ENCODE results near the gene MAPK9. TPM values are rescaled to one million over a fixed set of nuclear protein-coding genes. Genes with fewer than 3 reads are reported as not detected.

MAPK9 gene
- total RNA-seq, 1 donor from 2014 or later: 34.4 TPM

GRCh38 chr5:180193749-180194375, 98.0 kb downstream of the MAPK9 start:
- DNase-seq (ENCODE audit: extremely low spot score, unreplicated experiment): peak; percentile 39
- no peak overlapping the region for H3K27ac Mint-ChIP-seq
- TF ChIP-seq, protein P1, sequence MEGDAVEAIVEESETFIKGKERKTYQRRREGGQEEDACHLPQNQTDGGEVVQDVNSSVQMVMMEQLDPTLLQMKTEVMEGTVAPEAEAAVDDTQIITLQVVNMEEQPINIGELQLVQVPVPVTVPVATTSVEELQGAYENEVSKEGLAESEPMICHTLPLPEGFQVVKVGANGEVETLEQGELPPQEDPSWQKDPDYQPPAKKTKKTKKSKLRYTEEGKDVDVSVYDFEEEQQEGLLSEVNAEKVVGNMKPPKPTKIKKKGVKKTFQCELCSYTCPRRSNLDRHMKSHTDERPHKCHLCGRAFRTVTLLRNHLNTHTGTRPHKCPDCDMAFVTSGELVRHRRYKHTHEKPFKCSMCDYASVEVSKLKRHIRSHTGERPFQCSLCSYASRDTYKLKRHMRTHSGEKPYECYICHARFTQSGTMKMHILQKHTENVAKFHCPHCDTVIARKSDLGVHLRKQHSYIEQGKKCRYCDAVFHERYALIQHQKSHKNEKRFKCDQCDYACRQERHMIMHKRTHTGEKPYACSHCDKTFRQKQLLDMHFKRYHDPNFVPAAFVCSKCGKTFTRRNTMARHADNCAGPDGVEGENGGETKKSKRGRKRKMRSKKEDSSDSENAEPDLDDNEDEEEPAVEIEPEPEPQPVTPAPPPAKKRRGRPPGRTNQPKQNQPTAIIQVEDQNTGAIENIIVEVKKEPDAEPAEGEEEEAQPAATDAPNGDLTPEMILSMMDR (conservative IDR thresholded peaks at IDR 0.05): no peak

GRCh38 chr5:180191716-180192115, 100.2 kb downstream of the MAPK9 start:
- H3K36me3 Mint-ChIP-seq: no peaks in the 10 kb centered on the region
- peak; percentile 51 for DNase-seq (ENCODE audit: extremely low spot score, unreplicated experiment)
- peaks cover 3% of the 10 kb centered on the region for H3K27me3 Mint-ChIP-seq
- H3K4me3 Mint-ChIP-seq: no peak overlapping the region
- TF ChIP-seq, protein P1 (conservative IDR thresholded peaks at IDR 0.05): no peak
- peaks cover 6% of the 10 kb centered on the region for H3K9me3 Mint-ChIP-seq
- H3K27ac Mint-ChIP-seq: no peak overlapping the region
- H3K4me1 Mint-ChIP-seq (ENCODE audit: unreplicated experiment): no peaks in the 10 kb centered on the region

More at GRCh38 chr5:180193749-180194375, 98.0 kb downstream of the MAPK9 start:
- no peaks in the 10 kb centered on the region for H3K4me1 Mint-ChIP-seq (ENCODE audit: unreplicated experiment)
- H3K4me3 Mint-ChIP-seq: no peak overlapping the region
- H3K27me3 Mint-ChIP-seq: no peaks in the 10 kb centered on the region
- no peaks in the 10 kb centered on the region for H3K36me3 Mint-ChIP-seq
- peaks cover 6% of the 10 kb centered on the region for H3K9me3 Mint-ChIP-seq

DNA sequence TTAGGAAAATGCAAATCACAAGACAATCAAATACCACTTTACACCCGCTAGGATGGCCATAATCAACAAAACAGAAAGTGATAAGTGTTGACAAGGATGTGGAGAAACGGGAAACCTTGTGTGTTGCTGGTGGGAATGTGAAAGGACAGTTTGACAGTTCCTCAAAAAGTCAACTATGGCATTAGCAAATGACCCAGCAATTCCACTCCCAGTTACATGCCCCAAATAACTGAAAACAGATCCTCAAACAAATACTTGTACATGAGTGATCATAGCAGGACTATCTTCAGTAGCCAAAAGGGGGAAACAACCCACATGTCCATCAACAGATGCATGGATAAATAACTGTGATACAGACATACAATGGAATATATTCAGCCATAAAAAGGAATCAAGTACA, 104.1 kb downstream of the MAPK9 start:
- no peak overlapping the region for H3K4me3 Mint-ChIP-seq
- H3K27ac Mint-ChIP-seq: no peak overlapping the region
- DNase-seq (ENCODE audit: extremely low spot score, unreplicated experiment): no peak
- peaks cover 3% of the 10 kb centered on the region for H3K27me3 Mint-ChIP-seq
- H3K36me3 Mint-ChIP-seq: peaks cover 2% of the 10 kb centered on the region
- TF ChIP-seq, protein P1 (conservative IDR thresholded peaks at IDR 0.05): no peak
- no peaks in the 10 kb centered on the region for H3K4me1 Mint-ChIP-seq (ENCODE audit: unreplicated experiment)
- H3K9me3 Mint-ChIP-seq: peaks cover 9% of the 10 kb centered on the region

Other genes with a start within 250 kb of the MAPK9 start
- gene RNF130, start 220.3 kb downstream of the MAPK9 start, total RNA-seq (ENCODE audit: low replicate concordance): 28.1 and 52.1 TPM in 2 replicates
- 0.36 and 0.77 TPM in 2 replicates for gene RASGEF1C, start 82.9 kb downstream of the MAPK9 start, total RNA-seq (ENCODE audit: low replicate concordance)
- gene GFPT2, start 61.3 kb upstream of the MAPK9 start, total RNA-seq (ENCODE audit: low replicate concordance): 1.1 and 17.6 TPM in 2 replicates
- 49.1 and 55.7 TPM in 2 replicates for gene CNOT6, start 202.3 kb upstream of the MAPK9 start, total RNA-seq (ENCODE audit: low replicate concordance)

All from type B pancreatic cell (in vitro differentiated cells).